GM12878 (cell line): ENCODE data around the gene ADD2. TPM values are rescaled to one million over a fixed set of nuclear protein-coding genes. Genes with fewer than 3 reads are reported as not detected.

ENCODE experiments used
- ATAC-seq: fragments of 200-7000 bp; cut with Tn5 transposase; 3 replicates; pipeline ENCODE4 v1.9.1; 2020; ENCODE audit warnings: mild to moderate bottlenecking, moderate library complexity
- BruUV-seq: library from RNA; stranded (reverse); fragments of 400-500 nt; replicated peaks from 2 replicates; lab custom pipeline; 2021; lab: Mats Ljungman, UMichigan
- CTCF ChIA-PET: fragments of 300-600 bp; sonication (Branson Sonifier 250); formaldehyde crosslinking; extraction: SDS; loops from one replicate; lab custom pipeline; 2021; ENCODE audit warnings: inconsistent platforms; lab: Yijun Ruan, JAX
- POLR2A ChIA-PET: fragments of 350-600 bp; formaldehyde crosslinking; extraction: SDS; loops from one replicate; lab custom pipeline; 2021; ENCODE audit warnings: inconsistent platforms; lab: Charles Lee
- RAD21 ChIA-PET: fragments of 300-600 bp; sonication (Branson Sonifier 250); formaldehyde crosslinking; loops from one replicate; lab custom pipeline; 2023; ENCODE audit warnings: antibody characterized with exemption; ENCODE audit not compliant: unreplicated experiment; lab: Charles Lee
- SMC1A ChIA-PET: fragments of 300-600 bp; sonication (Branson Sonifier 250); formaldehyde crosslinking; loops from one replicate; lab custom pipeline; 2023; ENCODE audit not compliant: unreplicated experiment, uncharacterized antibody; lab: Charles Lee
- DNase-seq: peaks from one replicate; pipeline ENCODE4 v3.0.0-alpha.2; 2011; ENCODE audit warnings: low read depth, low spot score
- FAIRE-seq: peaks from 3 replicates; lab custom pipeline; 2011; peaks lifted over from hg19 to GRCh38; lab: Jason Lieb, UNC
- H2AFZ ChIP-seq: 2 replicates; pipeline ENCODE4 v1.6.0; 2011; ENCODE audit warnings: low read depth, low read length, control low read depth; ENCODE audit not compliant: control insufficient read depth
- H3K27ac ChIP-seq: 2 replicates; pipeline ENCODE4 v1.5.1; 2011; ENCODE audit warnings: control low read depth; ENCODE audit not compliant: control insufficient read depth, insufficient read depth
- H3K27me3 ChIP-seq, 2 experiments: replicated peaks in 1 of 2; 2 replicates each; pipeline versions ENCODE4 v1.6.0 to v1.6.1; 2011; ENCODE audit warnings: low read length in 1 of 2; ENCODE audit not compliant: control insufficient read depth in 2 of 2, insufficient read depth in 2 of 2
- H3K36me3 ChIP-seq, 2 experiments: 2 replicates each; pipeline ENCODE4 v1.5.1; 2011; ENCODE audit warnings: low read length in 1 of 2; ENCODE audit not compliant: control insufficient read depth in 2 of 2, insufficient read depth in 2 of 2
- H3K4me1 ChIP-seq: 2 replicates; pipeline ENCODE4 v1.6.1; 2011; ENCODE audit warnings: mild to moderate bottlenecking, low read length, moderate library complexity, mixed read lengths; ENCODE audit not compliant: control insufficient read depth, insufficient read depth
- H3K4me2 ChIP-seq: 2 replicates; pipeline ENCODE4 v1.6.0; 2011; ENCODE audit warnings: control low read depth; ENCODE audit not compliant: control insufficient read depth, insufficient read depth
- H3K4me3 ChIP-seq: fragments of 200-600 bp; sonication (generic); 2 replicates; pipeline ENCODE4 v1.5.1; 2016
- H3K79me2 ChIP-seq: 2 replicates; pipeline ENCODE4 v1.6.0; 2011; ENCODE audit warnings: low read length; ENCODE audit not compliant: control insufficient read depth, insufficient read depth
- H3K9ac ChIP-seq: 2 replicates; pipeline ENCODE4 v1.8.0; 2011; ENCODE audit warnings: low read length, control low read depth, mixed read lengths; ENCODE audit not compliant: control insufficient read depth, insufficient read depth
- H3K9me3 ChIP-seq: replicated peaks from 3 replicates; pipeline ENCODE4 v1.5.1; 2011; ENCODE audit warnings: mild to moderate bottlenecking, low read length; ENCODE audit not compliant: control insufficient read depth, insufficient read depth
- H4K20me1 ChIP-seq: 2 replicates; pipeline ENCODE4 v1.6.0; 2011; ENCODE audit not compliant: control insufficient read depth, insufficient read depth
- ATF7 ChIP-seq: fragments of 450-650 bp; IDR thresholded peaks from 2 replicates; pipeline ENCODE4 v1.6.1; 2016; ENCODE audit warnings: low read depth, mild to moderate bottlenecking
- CBFB ChIP-seq: IDR thresholded peaks from 2 replicates; pipeline ENCODE4 v1.6.1; 2016; ENCODE audit warnings: antibody characterized with exemption, low read depth
- CBX3 ChIP-seq: fragments of 200-600 bp; sonication (generic); IDR thresholded peaks from 2 replicates; pipeline ENCODE4 v1.6.1; 2016; ENCODE audit warnings: low read depth, borderline replicate concordance
- MEF2A ChIP-seq: IDR thresholded peaks from 2 replicates; pipeline ENCODE4 v1.6.1; 2011; ENCODE audit warnings: low read depth, mild to moderate bottlenecking, low read length, moderate library complexity; ENCODE audit not compliant: insufficient read depth
- MLLT1 ChIP-seq: fragments of 450-650 bp; IDR thresholded peaks from 2 replicates; pipeline ENCODE4 v1.6.1; 2016; ENCODE audit warnings: mild to moderate bottlenecking
- RAD51 ChIP-seq: fragments of 450-650 bp; IDR thresholded peaks from 2 replicates; pipeline ENCODE4 v1.6.1; 2016; ENCODE audit warnings: moderate library complexity, mild to moderate bottlenecking, inconsistent platforms
- SMAD5 ChIP-seq: IDR thresholded peaks from 2 replicates; pipeline ENCODE4 v1.6.1; 2016; ENCODE audit warnings: antibody characterized with exemption, low read depth
- SMC3 ChIP-seq: IDR thresholded peaks from 2 replicates; pipeline ENCODE4 v1.6.1; 2011; ENCODE audit warnings: low read length, improper control_type of control experiment, borderline replicate concordance
- SRF ChIP-seq, 2 experiments: IDR thresholded peaks; 2 replicates each; pipeline ENCODE4 v1.6.1; 2011; ENCODE audit warnings: low read depth in 2 of 2, low read length in 2 of 2, mild to moderate bottlenecking in 1 of 2, moderate library complexity in 1 of 2
- WGBS: methylation state at CpG from one replicate; pipeline ENCODE4 v1.1.6; 2016; ENCODE audit warnings: low lambda C conversion rate; ENCODE audit not compliant: insufficient replicate concordance, insufficient coverage; ENCODE audit errors: missing lambda C conversion rate; 5-methylcytosine and 5-hydroxymethylcytosine counted together
- in situ Hi-C: fragments of 300-500 bp; cut with MboI; formaldehyde crosslinking; loops from 9 replicates; pipeline ENCODE4 v1.14.3; 2018; ENCODE audit warnings: mixed read lengths
- intact Hi-C: fragments of 100-400 bp; cut with micrococcal nuclease; formaldehyde crosslinking; loops from one replicate; pipeline ENCODE4 v1.14.2; 2022; ENCODE audit not compliant: unreplicated experiment
- polyA plus RNA-seq, 11 experiments: library from polyadenylated mRNA; depleted of rRNA in 4 of 11; unstranded in 6 of 11; stranded (reverse) in 5 of 11; fragments of >200 nt; fragmentation: Nextera tagmentation in 4 of 11; fragmentation: Illumina TruSeq in 1 of 11; extraction: Ambion mirVana in 4 of 11; extraction: Trizol in 1 of 11; gene quantifications; 1 replicate in 1 of 11; 2 replicates in 10 of 11; pipeline versions ENCODE4 v1.2.1 to v1.2.3, GENCODE V29; 2011 to 2016; ENCODE audit warnings: inconsistent platforms in 2 of 11, missing spikeins in 2 of 11, low read depth in 1 of 11
- total RNA-seq, 4 experiments: library from RNA; depleted of rRNA in 3 of 4; stranded (reverse); fragments of >200 nt in 3 of 4; fragmentation: Illumina TruSeq in 1 of 4; extraction: Trizol in 1 of 4; gene quantifications; 2 replicates each; pipeline versions ENCODE4 v1.2.1 to v1.2.3, GENCODE V29; 2013 to 2021

ADD2 gene
- total and polyA plus RNA-seq, 10 of the 15 experiments (the other 5 are each of a cell fraction or from before 2014, with no cell fraction given), result 0.05 to 0.13 (median 0.08) TPM; not detected in 7

GRCh38 chr2:70778676-70779075 lies 10.7 kb upstream of the ADD2 start:
- intact Hi-C loops (no loop called here), in situ Hi-C loops (no loop called here)
- no peaks in the 10 kb centered on the region for H3K79me2 ChIP-seq
- FAIRE-seq, result no peak
- H3K36me3 ChIP-seq, result no peaks in the 10 kb centered on the region
- H3K4me2 ChIP-seq, result no peak overlapping the region
- no peaks in the 10 kb centered on the region for H3K4me1 ChIP-seq
- peaks cover 0 to 5% of the 10 kb centered on the region in 2 experiments; a peak in 1 of 4 replicates for H3K27me3 ChIP-seq
- H2AFZ ChIP-seq, result no peak overlapping the region
- RAD21 ChIA-PET, result no interaction called here
- H3K9me3 ChIP-seq, result peaks cover 2% of the 10 kb centered on the region; the same call in 1 of the 3 replicates
- H3K9ac ChIP-seq, result no peak overlapping the region
- no peak for ATAC-seq
- no peak for TF ChIP-seq CBX3
- TF ChIP-seq SRF (IDR thresholded peaks at IDR 0.05; ENCODE audit: low read depth in 2 of 2, low read length in 2 of 2), result no peak
- no peak for TF ChIP-seq MLLT1
- no peak for TF ChIP-seq CBFB
- no peak for TF ChIP-seq ATF7
- TF ChIP-seq SMC3, result no peak
- TF ChIP-seq, all 136 proteins: peak for 0
- Histone ChIP-seq H4K20me1 (no peaks in the 10 kb centered on the region), H3K4me3 (no peak overlapping the region), H3K27ac (no peak overlapping the region)
- no peak for DNase-seq
- POLR2A ChIA-PET, result no interaction called here
- 0% methylated on average over 1 of the region's 1 CpG for WGBS
- BruUV-seq, result no TSS peak
- CTCF ChIA-PET, result no interaction called here
- SMC1A ChIA-PET, result interaction anchor here (0.6 to 0.8 kb wide), 2 partner anchors 132 to 136 kb away, joined by 3 read pairs; no protein-coding TSS in a partner anchor

GRCh38 chr2:70777450-70777849 lies 9.4 kb upstream of the ADD2 start:
- H2AFZ ChIP-seq, result no peak overlapping the region
- SMC1A ChIA-PET, result interaction anchor here (0.6 kb wide), 1 partner anchor 14 kb away, joined by 3 read pairs; no protein-coding TSS in a partner anchor

More at GRCh38 chr2:70777450-70777849, 9.4 kb upstream of the ADD2 start:
- H3K4me3 ChIP-seq, result no peak overlapping the region
- H3K4me1 ChIP-seq, result no peaks in the 10 kb centered on the region
- no peak overlapping the region for H3K4me2 ChIP-seq
- ChIA-PET RAD21 (no interaction called here), POLR2A (interaction anchor here (0.7 kb wide), 1 partner anchor 142 kb away, joined by 3 read pairs; no protein-coding TSS in a partner anchor), CTCF (no interaction called here)
- H3K9ac ChIP-seq, result no peak overlapping the region
- peaks cover 0 to 5% of the 10 kb centered on the region in 2 experiments; a peak in 1 of 4 replicates for H3K27me3 ChIP-seq
- intact Hi-C loops, result no loop called here
- H3K9me3 ChIP-seq, result peaks cover 2% of the 10 kb centered on the region; the same call in 2 of the 3 replicates
- DNase-seq, result no peak
- BruUV-seq, result no TSS peak
- no peaks in the 10 kb centered on the region for H4K20me1 ChIP-seq
- H3K27ac ChIP-seq, result no peak overlapping the region
- FAIRE-seq, result no peak
- no peak for ATAC-seq
- TF ChIP-seq SMAD5 (no peak), MEF2A (no peak), RAD51 (no peak)
- WGBS, result 3% methylated on average over 2 of the region's 2 CpGs
- no peaks in the 10 kb centered on the region for H3K79me2 ChIP-seq
- in situ Hi-C loops, result no loop called here
- no peaks in the 10 kb centered on the region for H3K36me3 ChIP-seq
